Muscle of back (tissue), 13 donors: ENCODE results near the gene PATE3. TPM values are rescaled to one million over a fixed set of nuclear protein-coding genes. Genes with fewer than 3 reads are reported as not detected.

Experiments
- DNase-seq, 3 donors: peaks; one replicate each; pipeline versions ENCODE4 v3.0.0 to v3.0.0-alpha.2; 2013
- long read RNA-seq, 9 donors: transcript quantifications; one replicate each; lab custom pipeline, GENCODE V29; 2026
- polyA plus RNA-seq, 10 donors: library from polyadenylated mRNA; unstranded; fragments of 120-200 nt; gene quantifications; one replicate each; pipeline ENCODE4 v1.2.1, GENCODE V29; 2013; ENCODE audit not compliant: insufficient read length in 10 of 10

The PATE3 gene
- not detected for polyA plus RNA-seq
- long read RNA-seq, donor 1: 0 reads
- long read RNA-seq, donor 2: 0 reads
- long read RNA-seq, donor 3: 0 reads
- long read RNA-seq, donor 4: 0 reads
- long read RNA-seq, donor 5: 0 reads
- long read RNA-seq, donor 6: 0 reads
- long read RNA-seq, donor 7: 0 reads
- long read RNA-seq, donor 8: 0 reads
- long read RNA-seq, donor 9: 0 reads

GRCh38 chr11:125787827-125788226, at the start of gene PATE3:
Gene PATE3 (plus strand): TSS chr11:125788127. CDS start chr11:125788152, 25 bp downstream.
- DNase-seq: no peak

- no peak for DNase-seq
Measured at GRCh38 chr11:125740617-125741016, 47.3 kb upstream of the PATE3 start.

DNA sequence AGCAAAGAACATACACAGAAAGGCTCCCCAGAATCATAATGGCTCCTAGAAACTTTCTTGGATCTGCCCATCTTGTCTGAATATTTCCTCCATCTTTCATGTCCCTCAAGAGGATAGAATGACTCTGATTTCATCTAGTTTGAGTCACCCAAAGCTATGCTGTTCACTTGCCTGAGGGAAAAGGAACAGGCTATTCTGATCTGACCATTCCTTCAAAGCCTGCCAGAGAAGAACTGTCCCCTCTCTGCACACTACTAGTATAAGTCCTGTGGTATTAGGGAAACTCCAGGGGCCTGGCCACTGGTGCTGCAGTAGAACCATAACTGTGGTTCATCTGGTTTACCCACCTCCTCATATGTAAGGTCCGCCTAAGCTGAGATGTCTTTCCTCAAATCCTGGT, 44.2 kb upstream of the PATE3 start:
- no peak for DNase-seq

DNA sequence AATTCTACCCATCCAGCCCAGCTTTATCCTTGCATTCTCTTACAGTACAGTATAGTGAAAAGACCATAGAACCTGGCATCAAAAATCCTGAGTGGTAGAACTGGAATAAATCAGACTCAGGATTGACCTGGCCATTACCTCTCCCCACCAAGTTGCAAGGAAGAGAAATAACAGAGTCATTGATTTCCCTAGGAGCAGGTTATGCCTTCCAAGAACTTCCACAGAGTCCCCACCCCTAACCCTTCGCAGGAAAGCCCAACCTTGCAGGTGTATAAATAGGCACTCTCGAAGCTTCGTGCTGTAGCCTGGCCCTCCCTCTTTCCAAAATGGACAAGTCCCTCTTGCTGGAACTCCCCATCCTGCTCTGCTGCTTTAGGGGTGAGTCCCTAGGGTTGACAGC, 41.9 kb upstream of the PATE3 start, which contains the start of gene PATE1:
Gene PATE1, plus strand, starts transcription at position 301 of the 400 bp plus-strand sequence. Its CDS starts 26 bp downstream, at position 327.
- DNase-seq: no peak

- DNase-seq: no peak
Measured at GRCh38 chr11:125750629-125751028, 37.3 kb upstream of the PATE3 start.

GRCh38 chr11:125756050-125756449, 31.9 kb upstream of the PATE3 start:
- DNase-seq: no peak

GRCh38 chr11:125762445-125762844, 25.5 kb upstream of the PATE3 start:
- no peak for DNase-seq

- DNase-seq: no peak
Measured at GRCh38 chr11:125763483-125763882, 24.4 kb upstream of the PATE3 start.

GRCh38 chr11:125766251-125766650, 21.7 kb upstream of the PATE3 start:
- DNase-seq: no peak

GRCh38 chr11:125768336-125769046, 19.4 kb upstream of the PATE3 start:
- no peak for DNase-seq

GRCh38 chr11:125770583-125770982, 17.3 kb upstream of the PATE3 start:
- no peak for DNase-seq

DNA sequence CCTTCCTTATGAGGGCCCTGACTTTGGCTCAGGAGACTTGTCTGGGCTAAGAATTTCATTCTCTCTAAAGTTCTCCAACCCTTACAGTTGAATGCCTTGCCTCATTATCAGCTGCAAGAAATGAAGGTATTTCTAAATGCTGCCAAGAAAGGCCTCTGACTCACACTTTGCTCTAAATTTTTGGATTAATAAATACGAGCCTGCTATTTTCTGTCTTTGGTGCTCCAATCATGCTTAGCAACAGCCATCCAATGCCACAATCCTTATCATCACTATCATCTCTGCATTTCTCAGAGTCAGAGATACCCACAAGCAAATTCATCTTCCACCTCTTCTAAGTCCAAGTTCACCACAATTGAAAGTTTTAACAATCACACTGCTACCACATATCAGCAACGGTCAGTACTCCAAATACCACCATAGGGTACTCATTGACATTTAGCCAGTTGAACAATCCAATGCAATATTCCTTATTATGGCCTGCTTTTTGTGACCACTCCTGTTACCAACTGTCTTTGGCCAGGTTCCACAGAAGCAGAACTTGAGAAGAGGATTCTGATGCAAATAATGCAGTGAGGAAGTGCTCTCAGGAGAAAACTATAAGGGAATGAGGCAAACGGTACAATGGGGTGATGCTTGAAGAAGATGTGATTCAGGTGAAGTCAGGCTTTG, 15.0 kb upstream of the PATE3 start:
- peak in 1 of 3 donors; percentile 7 for DNase-seq

DNA sequence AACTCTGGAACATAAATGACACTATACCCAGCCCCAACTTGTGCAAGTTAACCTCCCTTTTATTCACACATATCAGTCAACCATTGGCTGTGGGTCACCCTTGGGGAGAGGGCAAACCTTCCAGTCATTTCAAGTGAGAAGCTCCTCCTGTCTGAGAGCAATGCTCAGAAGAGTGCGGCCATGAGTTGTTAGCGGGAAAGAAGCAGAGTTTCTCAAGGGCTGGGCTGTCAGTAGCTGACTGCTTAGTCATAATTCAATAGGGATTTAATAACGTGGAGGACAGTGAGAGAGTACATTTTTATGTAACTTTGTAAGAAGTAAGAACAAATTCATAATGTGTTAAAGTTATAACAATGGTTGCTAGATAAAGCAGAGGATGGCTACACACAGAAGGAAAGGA, 14.4 kb upstream of the PATE3 start:
- no peak for DNase-seq

- DNase-seq: peak in 1 of 3 donors; percentile 2
Measured at GRCh38 chr11:125777309-125777708, 10.6 kb upstream of the PATE3 start.

DNA sequence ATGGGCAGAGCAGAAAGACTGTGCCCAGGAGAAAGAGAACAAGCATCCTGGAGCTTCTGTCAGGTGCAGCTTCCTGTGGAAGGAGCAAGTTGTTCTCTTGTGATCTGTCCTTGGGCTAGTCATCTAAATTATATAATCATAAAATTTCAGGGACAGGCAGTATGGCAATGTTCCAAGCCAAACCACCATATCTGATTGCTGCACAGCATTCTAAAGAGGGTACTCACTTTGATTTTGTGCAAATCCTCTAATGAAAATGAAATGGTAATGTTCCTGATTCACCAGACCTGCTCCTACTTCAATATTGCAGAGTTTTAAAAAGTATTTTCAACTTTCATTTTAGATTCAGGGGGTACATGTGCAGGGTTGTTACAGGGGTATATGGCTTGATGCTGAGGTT, 9.2 kb upstream of the PATE3 start, which contains the start of gene PATE2:
Gene PATE2, minus strand, starts transcription at position 101 of the 400 bp plus-strand sequence. Its CDS starts 55 bp downstream, at position 46.
- DNase-seq: no peak

DNA sequence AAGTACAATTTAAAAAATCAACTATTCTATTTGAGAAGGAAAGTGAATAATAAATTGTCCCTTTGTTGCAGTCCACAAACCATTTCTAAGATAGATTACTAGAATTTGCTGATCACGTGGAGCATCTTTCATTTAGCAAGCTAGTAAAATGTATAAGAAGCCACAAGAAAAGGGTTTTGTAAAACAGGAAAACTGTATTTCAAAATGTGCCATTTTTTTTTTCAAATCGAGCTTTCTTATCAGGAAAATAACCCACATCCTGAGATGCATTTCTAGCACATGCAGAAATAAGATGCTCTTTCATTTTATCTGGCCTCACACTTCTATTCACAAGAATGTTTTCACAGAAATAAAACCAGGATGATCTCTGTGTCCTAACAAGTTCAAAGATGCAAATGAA, 3.2 kb upstream of the PATE3 start:
- DNase-seq: no peak

DNA sequence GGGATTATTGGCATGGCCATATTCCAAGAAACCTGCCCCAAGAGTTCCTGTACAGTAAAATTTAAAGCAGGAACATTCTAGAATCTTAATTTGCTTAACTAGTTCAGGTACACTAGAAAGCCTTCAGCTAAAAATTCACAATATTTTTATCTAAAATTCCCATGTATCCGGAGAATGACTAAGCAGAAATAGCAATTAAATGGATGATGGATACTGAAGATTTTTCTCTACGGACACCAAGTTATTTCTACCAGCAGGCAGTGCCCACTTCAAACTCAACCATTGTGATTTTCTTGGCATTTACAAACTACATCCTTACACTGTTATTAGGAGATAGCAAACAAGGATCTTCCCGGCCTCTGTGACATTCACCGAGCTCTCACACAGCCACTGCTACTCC, 2.9 kb downstream of the PATE3 start:
- no peak for DNase-seq

DNA sequence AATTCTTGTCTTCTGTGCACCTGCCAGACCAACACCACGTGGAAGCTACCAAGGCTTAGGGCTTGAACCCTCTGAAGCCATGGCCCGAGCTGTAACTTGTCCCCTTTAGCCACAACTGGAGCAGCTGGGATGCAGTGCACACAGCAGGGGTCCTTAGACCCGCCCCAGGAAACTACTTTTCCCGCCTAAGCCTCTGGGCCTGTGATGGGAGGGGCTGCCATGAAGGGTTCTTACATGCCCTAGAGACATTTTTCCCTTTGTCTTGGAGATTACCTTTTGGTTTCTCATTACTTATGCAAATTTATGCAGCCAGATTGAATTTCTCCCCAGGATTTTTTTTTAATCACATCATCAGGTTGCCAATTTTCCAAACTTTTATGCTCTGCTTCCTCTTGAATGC, 9.7 kb downstream of the PATE3 start:
- no peak for DNase-seq

- no peak for DNase-seq
Measured at GRCh38 chr11:125799808-125800207, 11.9 kb downstream of the PATE3 start.

DNA sequence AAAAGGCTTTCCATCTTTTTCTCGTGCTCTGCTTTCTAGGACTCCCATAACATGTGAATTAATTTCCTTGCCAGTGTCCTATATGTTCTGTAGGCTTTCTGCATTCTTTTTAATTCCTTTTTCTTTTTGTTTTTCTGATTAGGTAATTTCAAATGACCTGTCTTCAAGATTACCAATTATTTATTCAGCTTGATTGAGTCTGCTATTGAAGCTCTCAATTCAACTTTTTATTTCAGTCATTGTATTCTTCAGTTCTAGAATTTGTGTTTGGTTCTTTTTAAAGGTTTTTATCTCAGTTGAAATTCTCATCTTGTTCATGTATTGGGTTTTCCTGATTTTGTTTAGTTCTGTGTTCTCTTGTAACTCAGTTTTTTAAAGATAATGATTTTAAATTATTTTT, 14.5 kb downstream of the PATE3 start:
- no peak for DNase-seq

GRCh38 chr11:125807909-125808308, 20.0 kb downstream of the PATE3 start:
- no peak for DNase-seq

GRCh38 chr11:125833016-125833415, 45.1 kb downstream of the PATE3 start, which contains the start of gene PATE4:
Gene PATE4 (plus strand): TSS chr11:125833316. CDS start chr11:125833360, 44 bp downstream.
- no peak for DNase-seq

- DNase-seq: no peak
Measured at GRCh38 chr11:125835748-125836147, 47.8 kb downstream of the PATE3 start.
